Measurements from ENCODE around the gene MRTFB.
A peak's percentile ranks its signal among the peaks of the same experiment; 100 is the strongest.

MRTFB gene

DNA sequence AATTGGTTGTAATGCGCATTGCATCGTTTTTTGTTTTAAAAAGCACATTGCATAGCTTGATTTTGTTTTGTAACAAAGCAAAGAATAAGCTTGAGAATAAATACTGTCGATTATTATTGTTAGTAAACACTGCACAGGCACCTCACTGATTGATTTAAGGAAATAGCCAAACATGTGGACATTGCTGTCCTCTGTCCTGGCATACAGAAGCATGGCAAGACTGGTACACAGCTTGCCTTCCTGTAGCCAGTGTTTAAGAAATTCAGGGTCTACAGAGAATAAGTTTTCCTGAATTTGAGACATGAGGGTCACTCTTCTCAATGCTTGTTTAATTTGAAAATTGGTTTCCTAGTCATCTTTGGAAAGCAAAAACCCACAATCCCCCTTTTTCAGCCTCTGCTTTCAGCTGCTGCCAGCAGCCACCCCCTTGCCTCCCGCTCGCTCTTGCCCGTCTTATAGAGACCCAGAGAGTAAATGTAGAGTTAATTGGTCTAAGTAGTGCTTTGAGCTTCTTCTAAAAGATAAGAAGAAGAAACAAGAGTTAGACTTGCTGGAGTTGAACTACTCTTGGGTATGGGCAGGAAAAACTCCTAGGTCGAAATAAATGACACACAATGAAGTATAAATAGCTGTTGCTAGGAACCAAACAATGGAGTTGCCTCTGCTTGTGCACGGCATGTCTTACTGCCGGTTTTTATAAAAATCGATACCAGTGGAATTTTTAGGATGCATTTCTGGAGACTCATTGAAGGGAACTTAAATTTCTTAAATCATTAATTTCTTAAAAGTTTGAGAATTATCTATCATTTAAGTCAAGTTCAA lies 116.6 kb downstream of the MRTFB start:
- no peak for DNase-seq

DNA sequence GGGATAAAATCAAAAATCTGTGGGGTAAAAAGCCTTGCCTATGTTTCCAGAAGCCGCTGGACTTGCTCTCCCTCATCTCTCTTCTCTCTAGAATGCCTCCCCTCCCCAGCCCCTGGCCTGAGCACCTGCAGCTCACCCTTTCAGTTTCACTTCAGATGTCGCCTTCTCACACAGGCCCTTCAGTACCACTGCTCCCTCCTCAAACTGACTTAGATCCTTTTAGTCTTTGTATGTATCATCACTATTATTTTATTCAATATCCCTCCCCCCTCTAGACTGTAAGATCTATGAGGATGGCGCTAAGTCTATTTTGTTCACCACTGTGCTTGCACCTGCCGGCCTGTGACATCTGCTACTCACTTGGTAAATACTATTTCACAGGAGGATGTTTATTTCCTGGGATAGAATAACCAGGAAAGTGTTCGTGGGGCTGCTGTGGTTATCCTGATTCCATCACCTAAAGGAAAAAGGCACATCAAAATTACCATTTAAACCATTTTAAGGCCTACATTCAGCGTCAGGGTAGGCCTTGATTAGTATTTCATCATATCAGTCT lies 122.3 kb downstream of the MRTFB start:
- DNase-seq = peak in 1 of 2 experiments; percentile 18

DNA sequence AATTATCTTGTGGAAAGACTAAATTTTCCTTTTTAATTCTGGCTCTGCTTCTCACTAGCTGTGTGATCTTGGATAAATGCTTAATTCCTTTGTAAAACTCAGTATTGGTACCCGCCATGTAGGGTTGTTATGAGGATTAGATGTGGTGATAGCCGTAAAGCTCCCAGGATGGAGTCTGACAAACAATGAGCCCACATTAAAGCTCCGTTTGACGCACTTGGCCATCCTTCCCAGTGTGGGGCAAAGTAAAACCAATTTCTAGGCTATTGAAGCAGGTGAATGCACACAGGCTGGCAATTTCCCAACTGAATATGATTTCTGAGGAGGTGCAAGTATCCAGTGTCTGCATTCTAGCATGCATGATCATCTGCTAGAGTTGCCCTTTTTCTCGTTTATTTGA lies 123.6 kb downstream of the MRTFB start:
- no peak for DNase-seq

DNA sequence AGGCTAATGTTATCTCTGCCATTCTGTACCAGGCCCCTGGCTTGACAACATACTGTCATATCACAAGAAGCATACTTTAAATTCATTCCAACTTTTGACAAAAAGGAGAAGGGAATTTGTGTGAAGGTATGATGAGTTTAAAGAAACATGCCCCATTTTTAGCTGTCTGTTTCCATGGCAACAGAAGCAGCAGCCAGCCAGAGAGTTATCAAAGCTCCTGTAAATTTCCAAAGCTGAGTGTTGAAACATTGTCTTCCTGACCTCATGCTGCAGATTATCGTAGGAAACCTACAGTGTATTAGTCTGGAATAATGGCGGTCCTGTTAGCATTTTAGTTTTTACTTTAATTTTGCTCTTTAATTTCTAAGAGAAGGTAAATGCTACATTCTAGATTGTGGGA lies 124.9 kb downstream of the MRTFB start:
- no peak for DNase-seq

DNA sequence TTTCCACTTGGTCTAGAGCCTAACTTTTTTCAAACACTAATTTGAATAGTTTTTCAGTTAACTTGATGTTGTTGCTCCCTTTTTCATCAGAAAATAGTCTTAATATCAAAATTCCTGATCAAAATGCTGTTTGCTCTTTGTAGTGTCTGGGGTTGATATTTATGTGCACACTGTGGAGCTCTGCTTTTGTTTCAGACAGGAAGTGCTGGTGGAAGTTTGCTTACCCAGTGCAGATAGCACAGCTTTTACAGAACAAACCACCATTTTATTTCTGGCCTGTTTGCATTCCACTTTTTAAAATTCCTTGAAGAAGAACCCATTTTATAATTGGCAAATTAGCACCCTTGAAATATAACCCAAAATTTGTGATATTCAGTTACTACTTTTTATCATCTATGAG lies 125.4 kb downstream of the MRTFB start:
- DNase-seq = no peak

DNA sequence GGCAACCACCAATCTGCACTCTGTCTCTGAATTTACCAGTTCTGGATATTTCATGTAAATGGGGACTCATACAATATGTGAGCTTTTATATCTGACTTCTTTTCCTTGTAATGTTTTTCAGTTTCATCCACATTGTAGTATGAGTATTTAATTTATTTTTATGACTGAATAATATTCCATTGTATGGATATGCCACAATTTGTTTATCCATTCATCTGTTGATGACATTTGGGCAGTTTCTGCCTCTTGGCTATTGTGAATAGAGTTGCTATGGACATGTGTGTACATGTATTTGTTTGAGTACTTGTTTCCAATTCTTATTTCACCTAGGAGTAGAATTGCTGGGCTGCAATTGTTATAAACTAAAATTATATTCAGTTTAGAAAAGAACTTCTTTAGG lies 126.9 kb downstream of the MRTFB start:
- no peak for DNase-seq

DNA sequence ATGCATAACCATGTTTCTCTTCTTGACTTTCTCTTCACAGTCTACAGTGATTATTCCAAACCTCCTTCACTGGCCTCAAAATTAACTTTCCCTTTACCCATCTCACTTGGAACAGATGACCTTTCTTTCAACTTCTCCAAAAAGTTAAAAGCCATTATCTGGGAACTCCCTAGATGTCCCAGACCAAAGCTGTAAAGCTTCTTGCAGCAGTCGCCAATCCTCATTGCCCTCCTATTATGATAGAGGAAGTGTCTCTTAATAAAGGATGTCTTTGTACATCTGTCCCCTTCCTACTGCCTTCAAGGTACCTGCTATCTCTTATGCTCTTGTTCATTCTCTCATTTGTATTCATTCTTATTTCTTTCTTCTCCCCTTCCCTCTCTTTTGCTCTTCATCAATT lies 127.5 kb downstream of the MRTFB start:
- DNase-seq = no peak

DNA sequence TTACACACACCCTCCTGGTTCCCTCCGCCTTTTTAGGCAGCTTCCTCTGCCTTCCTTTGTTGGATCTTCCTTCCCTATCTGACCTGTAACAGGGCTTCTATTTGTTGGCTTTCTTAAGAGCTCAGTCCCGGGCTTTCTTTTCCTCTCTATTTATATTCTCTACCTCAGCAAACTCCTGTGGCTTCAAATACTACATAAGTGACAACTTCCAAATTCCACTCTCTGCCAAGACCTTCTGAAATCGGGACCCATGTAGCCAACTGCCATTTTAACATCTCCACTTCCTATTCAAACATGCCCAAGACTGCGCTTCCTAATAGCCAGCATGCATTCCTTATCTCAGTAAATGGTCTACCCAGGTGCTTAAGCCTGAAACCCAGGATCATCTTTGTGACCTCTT lies 128.1 kb downstream of the MRTFB start:
- DNase-seq = no peak

DNA sequence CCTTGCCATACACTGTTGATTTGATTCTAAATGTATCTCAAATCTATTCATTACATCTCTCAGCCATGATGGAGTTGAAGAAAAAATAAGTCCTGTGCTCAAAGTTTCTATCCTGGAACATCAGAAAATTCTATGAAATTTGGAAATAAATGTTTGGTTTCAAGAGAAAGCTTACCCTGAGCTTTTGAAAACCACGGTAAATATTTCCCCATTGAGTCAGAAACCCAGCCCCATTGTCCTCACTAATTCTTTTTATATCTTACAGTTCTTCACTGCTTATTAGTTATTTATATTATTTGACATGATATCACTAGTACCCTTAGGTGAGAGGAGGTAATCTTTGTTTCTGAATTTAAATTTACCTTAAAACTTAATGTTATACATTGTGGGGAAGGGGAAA lies 128.5 kb downstream of the MRTFB start:
- no peak for DNase-seq

DNA sequence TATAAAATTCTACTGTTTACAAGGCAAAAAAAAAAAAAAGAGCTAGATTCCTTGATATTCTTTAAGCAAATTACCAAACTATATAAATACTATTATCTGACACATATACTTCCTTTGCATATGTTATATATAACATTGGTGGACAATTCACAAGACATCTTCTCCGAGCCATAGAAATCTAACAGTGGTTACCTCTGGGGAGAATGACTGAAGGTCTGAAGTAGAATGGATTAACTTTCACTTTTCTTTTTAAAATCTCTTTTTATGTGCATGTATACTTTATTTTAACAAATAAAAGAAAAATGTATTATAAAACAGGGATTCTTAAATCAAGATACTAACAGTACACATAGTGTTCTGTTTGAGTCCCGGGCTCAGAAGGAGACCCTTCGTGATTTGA lies 131.0 kb downstream of the MRTFB start:
- DNase-seq = no peak

DNA sequence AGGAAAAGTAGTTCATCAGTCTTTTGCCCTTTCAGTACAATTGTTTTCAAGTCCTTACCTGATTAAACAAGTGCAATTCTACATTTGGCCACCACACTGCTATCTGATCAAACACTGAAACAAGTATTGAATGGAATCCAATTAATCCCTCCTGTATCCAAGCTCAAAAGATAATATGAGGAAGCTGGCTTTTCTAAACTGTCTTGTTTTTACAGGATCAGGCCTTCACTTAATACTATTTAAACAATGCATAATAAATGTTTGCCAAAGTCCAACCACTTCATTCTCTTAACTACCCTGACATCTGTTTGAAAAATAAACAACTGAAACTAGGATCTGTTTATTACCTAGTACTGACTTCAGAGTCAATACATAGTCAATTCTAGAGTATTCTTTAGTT lies 131.6 kb downstream of the MRTFB start:
- DNase-seq = no peak

DNA sequence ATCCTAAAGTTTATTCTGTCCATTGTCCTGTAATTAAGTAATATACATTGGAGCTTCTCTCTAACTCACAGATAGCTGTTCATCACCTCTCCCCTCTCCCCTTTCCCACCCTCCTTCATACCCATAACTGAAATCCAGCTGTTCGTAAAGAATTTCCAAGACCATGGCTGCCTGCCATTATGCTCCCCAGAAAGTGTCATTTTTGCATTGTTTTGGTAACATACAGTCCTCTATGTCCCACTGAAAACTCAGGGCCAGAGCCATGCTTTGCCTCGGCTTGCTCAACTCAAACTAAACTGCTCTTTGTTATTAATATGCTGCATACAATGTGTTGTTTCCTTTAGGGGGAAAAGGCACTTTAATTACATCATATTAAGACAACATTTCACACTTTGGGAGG lies 132.0 kb downstream of the MRTFB start:
- no peak for DNase-seq

DNA sequence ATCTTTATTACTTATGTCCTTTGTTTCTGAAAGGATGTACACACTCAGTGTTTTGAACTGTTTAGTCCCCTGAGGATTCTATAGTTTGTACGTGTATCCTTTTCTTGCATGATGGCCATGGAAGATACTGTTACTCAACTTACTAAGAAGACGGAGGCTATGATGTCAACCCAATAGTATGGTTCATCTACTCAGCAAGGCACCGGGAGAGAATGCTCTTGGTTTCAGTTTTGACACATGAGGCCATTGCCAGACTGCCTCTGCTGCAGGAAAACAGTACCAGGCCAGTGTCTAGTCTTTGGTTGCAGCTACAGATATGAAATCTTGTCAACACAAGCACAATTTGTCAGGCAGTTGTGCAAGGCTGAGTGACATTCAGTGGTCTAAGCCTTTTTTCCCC lies 134.5 kb downstream of the MRTFB start:
- DNase-seq = no peak

DNA sequence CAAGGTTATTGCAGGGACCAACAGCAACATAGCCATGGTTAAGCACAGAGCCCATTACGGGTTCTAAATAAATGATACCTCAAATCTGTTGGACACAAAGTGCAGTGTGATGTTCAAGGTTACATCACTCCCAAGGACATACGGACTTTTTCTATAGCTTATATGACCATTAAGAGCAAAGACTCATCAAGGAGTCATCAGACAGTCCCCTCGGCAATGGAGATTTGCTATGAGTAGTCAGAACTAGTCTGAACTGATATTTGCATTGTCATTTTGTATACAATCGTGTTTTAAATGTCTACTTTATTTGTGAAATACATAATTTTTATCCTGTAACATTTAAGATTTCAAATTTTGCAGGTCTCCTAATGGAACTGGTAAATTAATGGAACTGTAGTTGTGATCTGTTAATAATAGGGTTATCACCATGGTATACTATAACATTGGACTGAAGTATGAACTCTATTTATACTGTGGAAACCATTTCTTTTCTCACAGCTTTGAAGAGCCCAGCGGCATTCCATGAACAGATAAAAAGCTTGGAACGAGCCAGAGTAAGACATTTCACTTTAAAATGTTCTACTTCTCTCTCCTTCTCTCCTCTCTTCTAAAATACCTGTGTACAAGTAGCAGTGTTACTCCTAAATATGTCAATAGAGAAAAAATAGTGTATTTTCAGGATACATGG lies 140.9 kb downstream of the MRTFB start:
- DNase-seq = no peak

DNA sequence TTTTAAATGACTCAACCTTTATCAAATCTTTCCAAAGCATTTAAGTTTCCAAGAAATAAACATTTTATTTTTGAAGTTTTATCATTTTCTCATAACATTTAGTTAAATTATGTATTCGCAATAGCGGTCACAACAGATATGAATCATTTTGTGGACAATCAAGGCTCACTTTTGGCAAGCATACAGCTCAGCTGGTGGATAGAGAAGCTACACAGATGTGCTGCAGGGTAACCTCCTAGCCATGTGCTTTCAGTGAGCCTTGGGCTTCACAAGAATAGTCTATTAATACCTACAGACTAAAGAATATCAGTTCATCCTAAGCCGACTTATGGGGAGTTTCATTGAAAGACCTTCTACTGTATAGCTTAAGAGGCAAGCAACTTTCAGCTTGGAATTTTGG lies 144.8 kb downstream of the MRTFB start:
- DNase-seq = no peak

DNA sequence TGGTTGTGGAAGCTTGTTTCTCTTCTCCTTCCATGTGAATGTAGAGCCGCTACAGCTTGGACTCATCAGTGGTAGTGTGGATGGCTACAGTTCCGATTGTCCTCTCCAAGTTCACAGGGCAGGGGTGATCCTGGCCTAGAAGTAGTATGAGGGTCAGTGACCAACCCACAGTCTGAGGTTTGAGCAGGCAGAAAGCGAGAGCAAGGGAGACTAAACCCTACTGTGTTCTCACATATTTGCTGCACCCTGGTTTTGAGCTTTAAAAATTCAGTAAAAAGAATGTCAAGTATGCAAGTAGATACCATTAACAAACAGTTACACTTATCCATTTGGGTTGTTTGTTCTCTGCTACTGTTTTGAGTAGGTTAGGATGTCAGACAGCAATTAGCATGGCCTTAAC lies 148.9 kb downstream of the MRTFB start:
- DNase-seq = no peak

DNA sequence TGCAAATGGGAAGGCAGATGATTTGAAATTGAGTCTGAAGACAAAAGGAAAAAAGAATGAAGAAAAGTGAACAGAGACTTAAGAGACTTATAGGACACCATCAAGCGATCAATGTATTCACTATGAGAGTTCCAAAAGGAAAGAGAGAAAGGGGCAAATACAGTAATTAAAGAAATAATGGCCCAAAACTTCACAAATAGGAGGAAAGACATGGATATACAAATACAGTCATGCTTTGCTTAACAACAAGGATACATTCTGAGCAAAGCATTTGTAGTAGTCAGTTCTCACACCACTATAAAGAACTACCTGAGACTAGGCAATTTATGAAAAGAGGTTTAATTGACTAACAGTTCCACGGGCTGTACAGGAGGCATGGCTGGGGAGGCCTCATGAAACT lies 152.5 kb downstream of the MRTFB start:
- DNase-seq = no peak

DNA sequence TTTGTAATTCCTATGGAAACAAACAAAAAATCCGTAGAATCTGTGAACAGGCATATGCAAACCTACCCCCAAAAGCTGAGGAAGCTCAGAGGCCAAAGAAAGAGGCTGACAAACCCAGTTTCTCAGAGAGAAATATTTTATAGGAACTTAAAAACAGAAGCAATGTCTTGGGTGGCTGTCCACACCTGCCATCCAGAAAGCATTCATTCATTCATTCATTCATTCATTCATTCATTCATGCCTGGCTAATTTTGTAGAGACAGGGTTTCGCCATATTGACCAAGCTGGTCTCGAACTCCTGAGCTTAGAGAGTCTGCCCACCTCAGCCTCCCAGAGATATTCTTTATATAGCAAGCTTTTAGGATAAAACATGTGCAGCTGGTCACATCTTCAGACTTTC lies 154.3 kb downstream of the MRTFB start:
- no peak for DNase-seq

DNA sequence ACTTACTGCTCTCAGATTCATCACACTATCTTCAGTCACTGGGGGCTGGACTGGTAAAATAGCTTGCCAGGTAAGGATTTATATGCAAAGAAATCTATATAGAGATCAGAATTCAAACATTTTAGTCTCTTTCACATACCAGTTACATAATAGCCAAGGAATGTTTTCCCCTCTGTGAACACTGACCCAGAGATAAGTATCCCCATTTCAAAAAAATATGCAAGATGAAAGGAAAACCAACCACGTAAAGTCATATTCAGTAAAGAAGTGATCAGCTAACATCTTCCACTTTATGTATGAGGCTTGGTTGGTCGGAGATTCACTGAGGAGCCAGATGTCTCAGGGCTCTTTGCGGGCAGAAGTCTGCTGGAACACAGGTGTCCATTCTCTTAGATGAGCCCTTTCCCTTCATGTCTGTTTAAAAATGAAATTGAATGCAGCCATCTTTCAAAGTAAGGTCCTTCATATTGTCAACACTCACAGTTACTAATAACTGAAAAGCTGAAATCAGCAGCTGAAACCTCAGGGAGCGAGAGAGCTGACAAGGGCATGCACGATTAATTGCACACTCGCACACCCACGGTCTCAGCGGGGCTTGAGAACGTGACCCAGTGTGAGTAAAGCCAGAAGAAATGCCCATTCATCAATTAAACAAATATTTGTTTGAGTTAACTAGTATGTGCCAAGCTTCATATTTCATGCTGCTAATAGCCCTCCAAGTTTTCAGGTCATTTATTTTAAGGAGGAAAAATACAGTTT lies 161.2 kb downstream of the MRTFB start:
- DNase-seq = no peak

DNA sequence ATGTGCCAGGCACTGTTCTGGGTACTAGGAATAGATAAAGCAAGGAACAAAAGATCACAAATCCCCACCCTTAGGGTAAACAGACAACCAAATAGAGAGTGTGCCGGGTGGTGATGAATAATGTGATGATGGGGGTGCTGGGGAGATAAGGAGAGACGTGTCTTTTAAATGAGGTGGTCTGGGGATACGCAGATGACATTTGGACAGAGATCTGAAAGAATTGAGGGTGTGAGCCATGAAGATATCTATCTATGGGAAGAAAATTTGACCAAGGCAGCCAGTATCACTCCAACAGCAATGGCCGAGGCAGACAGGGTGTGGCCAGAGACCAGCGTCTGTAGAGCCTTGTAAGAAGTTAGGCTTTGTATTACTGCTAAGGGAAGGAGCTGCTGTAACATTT lies 165.3 kb downstream of the MRTFB start:
- no peak for DNase-seq

DNA sequence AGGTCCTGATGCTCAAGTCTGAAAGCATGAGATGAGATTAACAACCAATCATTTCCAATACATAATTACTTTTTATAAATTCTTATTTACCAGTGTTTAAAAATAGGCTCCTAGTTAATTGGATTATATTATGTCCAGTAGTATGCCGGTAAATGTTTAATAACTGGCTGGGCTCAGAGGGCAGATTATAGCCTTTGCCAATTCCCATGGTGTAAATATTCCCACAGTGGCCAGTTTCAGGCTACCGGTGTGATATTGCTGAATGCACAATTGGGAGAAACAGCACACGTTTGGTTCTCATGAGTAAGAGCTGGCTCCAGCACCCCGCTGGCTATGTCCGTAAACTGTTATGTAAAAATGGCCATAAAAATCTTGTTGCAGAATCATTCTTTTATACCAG lies 167.6 kb downstream of the MRTFB start:
- DNase-seq = no peak

DNA sequence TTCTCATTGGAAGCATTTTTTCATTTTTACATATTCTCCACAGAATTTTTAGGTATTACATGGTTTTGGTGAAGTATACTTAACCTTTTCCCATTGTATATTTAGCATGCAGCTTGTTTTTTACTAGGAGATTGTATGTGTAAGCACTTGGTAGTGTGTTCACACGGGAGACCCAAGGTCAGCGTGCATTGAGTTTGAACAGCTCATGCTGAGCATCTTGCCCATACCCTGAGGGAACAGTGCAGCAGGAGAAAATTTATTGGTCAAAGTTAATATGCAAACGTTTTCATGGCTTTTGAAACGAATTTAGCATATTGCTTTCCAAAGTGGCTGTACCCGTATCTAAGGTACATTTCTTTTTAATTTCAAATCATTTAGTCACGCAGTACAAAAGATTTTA lies 168.7 kb downstream of the MRTFB start:
- DNase-seq = no peak

DNA sequence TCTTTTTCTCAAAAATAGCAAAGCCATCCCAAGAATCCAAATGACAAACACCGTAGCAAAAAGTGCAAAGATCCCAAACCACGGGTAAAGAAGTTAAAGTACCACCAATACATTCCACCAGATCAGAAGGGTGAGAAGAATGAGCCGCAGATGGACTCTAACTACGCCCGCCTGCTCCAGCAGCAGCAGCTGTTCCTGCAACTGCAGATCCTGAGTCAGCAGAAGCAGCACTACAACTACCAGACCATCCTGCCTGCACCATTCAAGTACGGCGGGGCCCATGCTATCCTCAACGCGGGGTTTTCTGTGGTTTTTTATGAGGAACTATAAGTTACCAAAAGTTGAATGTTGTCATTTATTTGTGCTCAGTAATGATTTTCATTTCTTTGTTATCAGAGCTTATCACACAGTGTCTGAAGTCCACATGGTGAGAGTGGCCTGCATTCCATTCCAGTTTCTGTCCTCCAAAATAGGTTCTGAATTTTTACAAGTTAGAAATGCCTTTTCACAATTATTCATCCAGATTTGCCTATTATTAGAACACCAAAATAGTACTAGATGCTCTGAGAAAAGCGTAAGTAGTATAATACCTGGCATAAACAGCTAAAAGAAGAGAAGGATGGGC lies 169.2 kb downstream of the MRTFB start:
- DNase-seq = no peak
